MM.1S (cell line): ENCODE results near the gene XXYLT1.

ENCODE experiments used
- CTCF ChIP-seq: fragments of 300-600 bp; sonication (generic); IDR thresholded peaks from 2 replicates; pipeline ENCODE4 v1.5.1; 2016; ENCODE audit warnings: antibody characterized with exemption, low read length, mixed read lengths
- EZH2phosphoT487 ChIP-seq: fragments of 300-600 bp; sonication (generic); IDR thresholded peaks from 2 replicates; pipeline ENCODE4 v1.6.1; 2018; ENCODE audit warnings: antibody characterized with exemption, low read length

- TF ChIP-seq CTCF (no peak), EZH2phosphoT487 (no peak)
These were observed 190.8 kb downstream of the XXYLT1 start for GRCh38 chr3:195080125-195080524.
